DOHH2 (cell line): ENCODE data around the gene STARD3.

ENCODE experiments used
- H3F3A ChIP-seq: fragments of 200-600 bp; sonication (generic), shearing (Covaris generic); 2 replicates; pipeline ENCODE4 v1.6.0; 2016; ENCODE audit warnings: antibody characterized with exemption, mild to moderate bottlenecking; ENCODE audit not compliant: control insufficient read depth, insufficient read depth
- H3K27ac ChIP-seq: fragments of 200-600 bp; sonication (generic); 2 replicates; pipeline ENCODE4 v1.5.1; 2014; ENCODE audit warnings: low read depth, mild to moderate bottlenecking, low read length, moderate library complexity
- H3K27me3 ChIP-seq: fragments of 200-600 bp; sonication (generic); 2 replicates; pipeline ENCODE4 v1.6.1; 2014; ENCODE audit warnings: mild to moderate bottlenecking, low read length, mixed read lengths; ENCODE audit not compliant: control insufficient read depth
- H3K36me3 ChIP-seq: fragments of 200-600 bp; sonication (generic); 2 replicates; pipeline ENCODE4 v1.6.1; 2014; ENCODE audit warnings: mild to moderate bottlenecking, low read length, moderate library complexity, mixed read lengths; ENCODE audit not compliant: control insufficient read depth
- H3K4me1 ChIP-seq: fragments of 200-600 bp; sonication (generic); 2 replicates; pipeline ENCODE4 v1.6.1; 2014; ENCODE audit warnings: mild to moderate bottlenecking, low read length, mixed read lengths; ENCODE audit not compliant: control insufficient read depth
- H3K4me2 ChIP-seq: fragments of 200-600 bp; sonication (generic); 2 replicates; pipeline ENCODE4 v1.6.0; 2014; ENCODE audit warnings: mild to moderate bottlenecking, low read length, moderate library complexity
- H3K4me3 ChIP-seq: fragments of 200-600 bp; sonication (generic); 2 replicates; pipeline ENCODE4 v1.5.1; 2014; ENCODE audit warnings: mild to moderate bottlenecking, low read length, mixed read lengths
- H3K79me2 ChIP-seq: fragments of 200-600 bp; sonication (generic); 2 replicates; pipeline ENCODE4 v1.6.1; 2014; ENCODE audit warnings: mild to moderate bottlenecking, low read length, mixed read lengths; ENCODE audit not compliant: control insufficient read depth
- H3K9me2 ChIP-seq: fragments of 200-600 bp; sonication (generic); replicated peaks from 2 replicates; pipeline ENCODE4 v1.6.1; 2014; ENCODE audit warnings: mild to moderate bottlenecking, low read length, mixed read lengths; ENCODE audit not compliant: control insufficient read depth
- H3K9me3 ChIP-seq: fragments of 200-600 bp; sonication (generic); 2 replicates; pipeline ENCODE4 v1.6.1; 2014; ENCODE audit warnings: antibody characterized with exemption, low read length, mixed read lengths; ENCODE audit not compliant: control insufficient read depth, insufficient read depth
- H4K20me1 ChIP-seq: fragments of 200-600 bp; sonication (generic); 2 replicates; pipeline ENCODE4 v1.6.0; 2014; ENCODE audit warnings: low read depth, mild to moderate bottlenecking, antibody characterized with exemption, low read length, moderate library complexity; ENCODE audit not compliant: control insufficient read depth, insufficient read depth
- CTCF ChIP-seq: fragments of 200-600 bp; sonication (generic); IDR thresholded peaks from one replicate; pipeline ENCODE4 v1.5.1; 2014; ENCODE audit warnings: antibody characterized with exemption, mild to moderate bottlenecking, low read depth, low read length; ENCODE audit not compliant: poor library complexity, severe bottlenecking
- EZH2phosphoT487 ChIP-seq: fragments of 200-600 bp; sonication (generic); IDR thresholded peaks from 2 replicates; pipeline ENCODE4 v1.6.1; 2017; ENCODE audit warnings: borderline replicate concordance, mild to moderate bottlenecking, antibody characterized with exemption, low read length, moderate library complexity, mixed read lengths

The STARD3 gene

DNA sequence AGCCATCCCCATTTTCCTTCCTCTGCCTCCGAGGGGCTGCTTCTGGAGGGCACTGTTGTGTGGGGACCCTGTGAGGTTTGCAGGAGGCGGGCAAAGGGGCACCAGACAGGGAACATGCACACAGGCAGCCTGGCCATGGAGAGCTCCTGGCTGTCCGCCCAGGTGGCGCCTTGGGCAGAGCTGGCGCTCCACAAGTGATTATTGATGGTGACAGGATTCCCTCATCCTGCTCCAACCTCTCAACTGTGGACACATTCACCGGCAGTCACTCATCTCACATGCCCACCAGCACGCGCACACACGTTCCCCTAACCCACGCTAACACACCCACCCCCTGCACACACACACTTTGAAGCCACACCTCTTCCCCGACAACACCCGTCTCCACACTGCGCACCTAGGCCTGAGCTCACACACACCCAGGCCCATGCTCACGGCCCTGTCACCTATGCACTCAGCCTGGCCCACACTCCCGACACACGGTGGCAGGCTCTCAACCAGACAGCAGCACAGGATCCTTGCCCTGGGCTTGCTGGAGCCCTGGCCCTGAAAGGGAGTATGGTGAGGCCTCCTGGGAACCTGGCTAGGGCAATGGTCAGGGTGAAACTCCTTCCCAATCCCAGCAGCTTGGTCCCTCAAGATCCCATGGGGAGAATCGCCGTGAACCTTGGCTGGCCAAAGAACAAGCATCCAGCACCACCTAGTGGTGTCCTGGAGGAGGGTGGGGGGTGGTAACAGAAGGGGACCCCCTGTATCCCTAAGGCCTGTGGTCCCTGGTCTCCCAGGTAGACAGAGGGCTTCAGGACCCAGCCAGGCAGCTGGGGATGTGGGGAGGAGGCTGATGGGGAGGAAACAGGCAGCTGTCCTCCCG, 34.9 kb downstream of the STARD3 start:
- H4K20me1 ChIP-seq: no peaks in the 10 kb centered on the region
- H3F3A ChIP-seq: no peaks in the 10 kb centered on the region; the same call in 1 of the 2 replicates
- no peaks in the 10 kb centered on the region for H3K79me2 ChIP-seq
- peaks cover 22% of the 10 kb centered on the region for H3K27me3 ChIP-seq
- no peaks in the 10 kb centered on the region for H3K9me2 ChIP-seq
- peak overlapping the region; percentile 55 for H3K4me2 ChIP-seq
- H3K4me3 ChIP-seq: 0 out of 2 replicates have a peak overlapping the region, but pooled peaks have one; percentile 15
- no peaks in the 10 kb centered on the region for H3K36me3 ChIP-seq
- peaks cover 47% of the 10 kb centered on the region for H3K4me1 ChIP-seq
- H3K27ac ChIP-seq: no peak overlapping the region
- TF ChIP-seq CTCF (peak; percentile 90), EZH2phosphoT487 (no peak)
- H3K9me3 ChIP-seq: no peaks in the 10 kb centered on the region

DNA sequence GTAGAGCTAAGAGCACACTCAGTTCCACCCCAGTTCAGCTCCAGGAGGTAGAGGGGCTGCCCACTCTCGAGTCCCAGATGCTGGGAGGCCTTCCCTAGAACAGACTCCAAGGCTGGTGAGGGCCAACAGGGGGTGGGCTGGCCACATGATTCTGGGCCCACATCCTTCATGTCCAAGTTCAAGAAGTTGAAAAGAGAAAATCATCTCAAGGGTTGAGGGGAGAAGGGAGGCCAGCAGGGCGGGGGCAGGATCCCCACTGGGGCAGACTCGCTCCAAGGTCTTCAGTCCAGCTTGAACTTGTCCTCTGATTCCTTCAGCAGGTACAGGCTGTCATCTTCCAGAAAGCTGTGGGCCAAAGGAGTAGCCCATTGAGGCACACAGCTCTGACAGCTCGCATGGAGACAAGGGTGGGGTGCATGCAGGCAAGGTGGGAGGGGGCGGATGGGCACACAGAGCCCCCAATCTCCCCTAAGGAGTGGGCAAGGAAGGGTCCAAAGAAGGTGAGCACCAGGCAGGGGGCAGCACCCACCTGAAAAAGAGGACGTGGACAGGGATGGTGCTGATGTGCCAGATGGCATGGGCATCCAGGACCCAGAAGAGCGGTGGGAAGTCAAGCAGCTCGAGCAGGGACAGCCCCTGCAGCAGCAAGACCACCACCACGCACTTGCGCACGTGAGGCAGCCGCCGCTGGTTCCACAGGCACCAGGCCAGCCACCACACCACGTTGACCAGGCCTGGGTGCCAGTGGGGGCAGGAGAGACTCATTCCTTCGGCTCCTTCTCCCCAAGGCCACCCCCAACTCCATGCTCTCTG, 35.8 kb downstream of the STARD3 start:
- Histone ChIP-seq H3K9me3 (no peaks in the 10 kb centered on the region), H3K27ac (no peak overlapping the region), H3K27me3 (peaks cover 14% of the 10 kb centered on the region), H3K79me2 (no peaks in the 10 kb centered on the region), H3K9me2 (no peaks in the 10 kb centered on the region), H3K4me2 (no peak overlapping the region), H3K36me3 (no peaks in the 10 kb centered on the region), H3K4me3 (no peak overlapping the region), H3F3A (no peaks in the 10 kb centered on the region; the same call in 1 of the 2 replicates), H4K20me1 (no peaks in the 10 kb centered on the region), H3K4me1 (peaks cover 53% of the 10 kb centered on the region)
- TF ChIP-seq CTCF: peak; percentile 56
- TF ChIP-seq EZH2phosphoT487: no peak

- Histone ChIP-seq H3K79me2 (no peaks in the 10 kb centered on the region), H3K9me2 (no peaks in the 10 kb centered on the region), H3F3A (peaks cover 2% of the 10 kb centered on the region; the same call in 1 of the 2 replicates), H3K4me2 (no peak overlapping the region), H3K27me3 (peaks cover 6% of the 10 kb centered on the region), H3K4me1 (peaks cover 53% of the 10 kb centered on the region), H4K20me1 (no peaks in the 10 kb centered on the region), H3K27ac (no peak overlapping the region), H3K4me3 (no peak overlapping the region), H3K9me3 (no peaks in the 10 kb centered on the region), H3K36me3 (no peaks in the 10 kb centered on the region)
- TF ChIP-seq CTCF: no peak
- TF ChIP-seq EZH2phosphoT487: no peak
Observed at GRCh38 chr17:39673335-39674081, 36.6 kb downstream of the STARD3 start.
